GM19099 (cell line): ENCODE results near the gene NR5A2.

Source experiments
- POLR2A ChIP-seq: IDR thresholded peaks from 3 replicates; pipeline ENCODE4 v1.6.1; 2011; ENCODE audit warnings: low read depth; ENCODE audit not compliant: insufficient read length; ENCODE audit errors: extremely low read depth

The NR5A2 gene

GRCh38 chr1:200217703-200218102, 190.2 kb downstream of the NR5A2 start:
- TF ChIP-seq POLR2A = no peak

GRCh38 chr1:200221614-200222282, 194.2 kb downstream of the NR5A2 start:
- no peak for TF ChIP-seq POLR2A

GRCh38 chr1:200223207-200223606, 195.7 kb downstream of the NR5A2 start:
- no peak for TF ChIP-seq POLR2A

- no peak for TF ChIP-seq POLR2A
Measured at GRCh38 chr1:200223613-200224012, 196.1 kb downstream of the NR5A2 start.

- TF ChIP-seq POLR2A = no peak
Measured at GRCh38 chr1:200224315-200224714, 196.8 kb downstream of the NR5A2 start.

GRCh38 chr1:200226268-200226968, 198.9 kb downstream of the NR5A2 start:
- no peak for TF ChIP-seq POLR2A

GRCh38 chr1:200226969-200227303, 199.4 kb downstream of the NR5A2 start:
- no peak for TF ChIP-seq POLR2A
